H1 (cell line): Measurements from ENCODE around the gene GABRG3. TPM values are rescaled to one million over a fixed set of nuclear protein-coding genes. Genes with fewer than 3 reads are reported as not detected.

Experiments used
- CTCF ChIA-PET: fragments of 300-600 bp; sonication (Branson Sonifier 250); formaldehyde crosslinking; loops from one replicate; lab custom pipeline; 2021; ENCODE audit not compliant: partially characterized antibody; lab: Charles Lee
- POLR2A ChIA-PET: fragments of 300-600 bp; sonication (Branson Sonifier 250); formaldehyde crosslinking; loops from one replicate; lab custom pipeline; 2021; ENCODE audit warnings: inconsistent platforms; ENCODE audit not compliant: partially characterized antibody; lab: Charles Lee
- DNase-seq, 2 experiments: peaks; one replicate each; pipeline versions ENCODE4 v3.0.0 to v3.0.0-alpha.2; 2010 to 2022; ENCODE audit warnings: low spot score in 2 of 2, low read depth in 1 of 2, mixed read lengths in 1 of 2
- FAIRE-seq: peaks from 2 replicates; lab custom pipeline; 2011; peaks lifted over from hg19 to GRCh38; lab: Jason Lieb, UNC
- H2AFZ ChIP-seq: 2 replicates; pipeline ENCODE4 v1.8.1; 2012; ENCODE audit warnings: low read length, inconsistent platforms
- H2AK5ac ChIP-seq: 2 replicates; pipeline ENCODE4 v1.6.1; 2013; ENCODE audit warnings: low read depth, low read length
- H2BK120ac ChIP-seq: replicated peaks from 2 replicates; pipeline ENCODE3; 2013; ENCODE audit warnings: low read depth, low read length, inconsistent platforms
- H2BK12ac ChIP-seq: 2 replicates; pipeline ENCODE4 v1.6.1; 2013; ENCODE audit warnings: low read depth, low read length
- H2BK15ac ChIP-seq: 2 replicates; pipeline ENCODE4 v1.6.1; 2013; ENCODE audit warnings: low read length
- H2BK20ac ChIP-seq: 2 replicates; pipeline ENCODE4 v1.6.1; 2013; ENCODE audit warnings: low read length
- H2BK5ac ChIP-seq: 2 replicates; pipeline ENCODE4 v1.6.1; 2013; ENCODE audit warnings: low read depth, low read length
- H3K14ac ChIP-seq: 2 replicates; pipeline ENCODE4 v1.6.1; 2013; ENCODE audit warnings: inconsistent platforms; ENCODE audit not compliant: insufficient read length
- H3K18ac ChIP-seq: 2 replicates; pipeline ENCODE4 v1.6.1; 2013; ENCODE audit warnings: low read length; ENCODE audit errors: extremely low read depth
- H3K23ac ChIP-seq: 2 replicates; pipeline ENCODE4 v1.6.1; 2013; ENCODE audit warnings: inconsistent platforms; ENCODE audit not compliant: insufficient read length
- H3K23me2 ChIP-seq: 2 replicates; pipeline ENCODE4 v1.6.1; 2013; ENCODE audit warnings: low read depth, low read length
- H3K27ac ChIP-seq: 2 replicates; pipeline ENCODE4 v1.6.1; 2011; ENCODE audit warnings: low read depth, low read length, inconsistent platforms
- H3K27me3 ChIP-seq, 4 experiments: replicated peaks in 1 of 4; 1 replicate in 1 of 4; 2 replicates in 3 of 4; pipeline versions ENCODE4 v1.6.1 to v1.8.1; 2011 to 2013; ENCODE audit warnings: low read length in 3 of 4, mild to moderate bottlenecking in 3 of 4, inconsistent platforms in 2 of 4, mixed read lengths in 2 of 4, moderate library complexity in 1 of 4; ENCODE audit not compliant: control insufficient read depth in 3 of 4, insufficient read depth in 3 of 4; ENCODE audit errors: extremely low read depth in 1 of 4
- H3K36me3 ChIP-seq, 4 experiments: 2 replicates each; pipeline versions ENCODE4 v1.6.1 to v1.8.1; 2011 to 2013; ENCODE audit warnings: mild to moderate bottlenecking in 4 of 4, low read length in 3 of 4, moderate library complexity in 2 of 4, control low read depth in 1 of 4, inconsistent platforms in 1 of 4; ENCODE audit not compliant: insufficient read depth in 4 of 4, control insufficient read depth in 2 of 4
- H3K4ac ChIP-seq: replicated peaks from 2 replicates; pipeline ENCODE3; 2013; ENCODE audit warnings: low read length, low read depth, mixed read lengths, inconsistent platforms; ENCODE audit not compliant: insufficient read length
- H3K4me1 ChIP-seq, 4 experiments: replicated peaks in 1 of 4; 1 replicate in 1 of 4; 2 replicates in 3 of 4; pipeline versions ENCODE4 v1.6.1 to v1.8.1; 2011 to 2013; ENCODE audit warnings: low read length in 3 of 4, inconsistent platforms in 2 of 4, mixed read lengths in 1 of 4; ENCODE audit not compliant: insufficient read depth in 4 of 4, control insufficient read depth in 3 of 4
- H3K4me2 ChIP-seq, 2 experiments: 2 replicates each; pipeline versions ENCODE4 v1.6.1 to v1.8.1; 2011 to 2013; ENCODE audit warnings: low read depth in 2 of 2, low read length in 2 of 2, control low read depth in 1 of 2, inconsistent platforms in 1 of 2, mild to moderate bottlenecking in 1 of 2; ENCODE audit not compliant: insufficient read depth in 1 of 2
- H3K4me3 ChIP-seq, 4 experiments: fragments of 200-600, 300-600 bp in 1 of 4; sonication (generic), shearing (Covaris generic), sonication (Bioruptor Twin) in 1 of 4; 2 replicates each; pipeline versions ENCODE4 v1.5.1 to v1.8.1; 2011 to 2016; ENCODE audit warnings: low read length in 4 of 4, low read depth in 3 of 4, control low read depth in 2 of 4, inconsistent platforms in 2 of 4, mild to moderate bottlenecking in 2 of 4, mixed read lengths in 1 of 4, moderate library complexity in 1 of 4; ENCODE audit not compliant: insufficient read depth in 2 of 4; ENCODE audit errors: extremely low read depth in 1 of 4
- H3K56ac ChIP-seq: replicated peaks from 2 replicates; pipeline ENCODE3; 2013; ENCODE audit warnings: low read depth, mild to moderate bottlenecking, mixed read lengths, low read length, inconsistent platforms; ENCODE audit not compliant: insufficient read length
- H3K79me1 ChIP-seq: 2 replicates; pipeline ENCODE4 v1.6.1; 2013; ENCODE audit warnings: low read depth, low read length, control low read depth
- H3K79me2 ChIP-seq, 2 experiments: 2 replicates each; pipeline versions ENCODE4 v1.6.1 to v1.8.1; 2012 to 2013; ENCODE audit warnings: low read length in 2 of 2, mild to moderate bottlenecking in 2 of 2, inconsistent platforms in 1 of 2; ENCODE audit not compliant: insufficient read depth in 2 of 2, control insufficient read depth in 1 of 2
- H3K9ac ChIP-seq, 4 experiments: replicated peaks in 1 of 4; 1 replicate in 1 of 4; 2 replicates in 3 of 4; pipeline versions ENCODE4 v1.6.1 to v1.8.1; 2011 to 2013; ENCODE audit warnings: low read depth in 3 of 4, low read length in 3 of 4, control low read depth in 2 of 4, mild to moderate bottlenecking in 2 of 4, moderate library complexity in 2 of 4, inconsistent platforms in 1 of 4; ENCODE audit errors: extremely low read depth in 1 of 4
- H3K9me3 ChIP-seq, 2 experiments: 2 replicates each; pipeline versions ENCODE4 v1.6.1 to v1.8.1; 2012 to 2013; ENCODE audit warnings: mild to moderate bottlenecking in 2 of 2, moderate library complexity in 2 of 2, control low read depth in 1 of 2, inconsistent platforms in 1 of 2, low read depth in 1 of 2, low read length in 1 of 2, mixed read lengths in 1 of 2; ENCODE audit not compliant: insufficient read depth in 2 of 2
- H4K20me1 ChIP-seq, 2 experiments: replicated peaks in 1 of 2; 2 replicates each; pipeline versions ENCODE3 to v1.8.1; 2011 to 2013; ENCODE audit warnings: inconsistent platforms in 2 of 2, low read length in 2 of 2, mild to moderate bottlenecking in 1 of 2; ENCODE audit not compliant: insufficient read depth in 2 of 2, control insufficient read depth in 1 of 2
- H4K5ac ChIP-seq: 2 replicates; pipeline ENCODE4 v1.6.1; 2013; ENCODE audit warnings: low read length, low read depth, mixed read lengths, inconsistent platforms; ENCODE audit not compliant: insufficient read length
- H4K8ac ChIP-seq: 2 replicates; pipeline ENCODE4 v1.8.0; 2013; ENCODE audit warnings: mild to moderate bottlenecking, moderate library complexity, low read length, inconsistent platforms; ENCODE audit not compliant: insufficient read depth; ENCODE audit errors: extremely low read depth
- H4K91ac ChIP-seq: replicated peaks from 2 replicates; pipeline ENCODE3; 2013; ENCODE audit warnings: low read length, mixed read lengths, inconsistent platforms; ENCODE audit not compliant: insufficient read length
- BACH1 ChIP-seq: IDR thresholded peaks from 2 replicates; pipeline ENCODE4 v1.6.1; 2012; ENCODE audit warnings: low read length, improper control_type of control experiment
- BRCA1 ChIP-seq: IDR thresholded peaks from 2 replicates; pipeline ENCODE4 v1.6.1; 2012; ENCODE audit warnings: low read depth, low read length, improper control_type of control experiment
- CBX5 ChIP-seq: fragments of 300-800, 300-1000 bp; sonication (generic); IDR thresholded peaks from 2 replicates; pipeline ENCODE4 v1.7.1; 2016; ENCODE audit warnings: antibody characterized with exemption, low read length, low read depth
- CHD2 ChIP-seq: IDR thresholded peaks from 2 replicates; pipeline ENCODE4 v1.6.1; 2012; ENCODE audit warnings: low read length, improper control_type of control experiment
- CTBP2 ChIP-seq: IDR thresholded peaks from 2 replicates; pipeline ENCODE4 v1.7.0; 2011; ENCODE audit warnings: borderline replicate concordance, mild to moderate bottlenecking, moderate library complexity, mixed read lengths, low read length; ENCODE audit not compliant: insufficient read depth, insufficient read length
- E2F6 ChIP-seq: IDR thresholded peaks from 2 replicates; pipeline ENCODE4 v1.6.1; 2012; ENCODE audit warnings: inconsistent platforms
- EGR1 ChIP-seq: IDR thresholded peaks from 2 replicates; pipeline ENCODE4 v1.6.1; 2011; ENCODE audit warnings: low read depth, low read length, borderline replicate concordance
- HDAC6 ChIP-seq: IDR thresholded peaks from one replicate; pipeline ENCODE4 v1.7.1; 2012; ENCODE audit warnings: low read depth, mild to moderate bottlenecking, inconsistent platforms, low read length, moderate library complexity
- KDM5A ChIP-seq: fragments of 200-600 bp; IDR thresholded peaks from 2 replicates; pipeline ENCODE4 v1.7.1; 2012; ENCODE audit warnings: mild to moderate bottlenecking, low read length, inconsistent platforms, mixed read lengths
- POLR2A ChIP-seq, 2 experiments: IDR thresholded peaks; 1 replicate in 1 of 2; 2 replicates in 1 of 2; pipeline ENCODE4 v1.6.1; 2011; ENCODE audit warnings: low read depth in 2 of 2, low read length in 2 of 2, mild to moderate bottlenecking in 2 of 2; ENCODE audit errors: control extremely low read depth in 1 of 2
- SIN3A ChIP-seq, 2 experiments: IDR thresholded peaks in 1 of 2; conservative IDR thresholded peaks in 1 of 2; 2 replicates each; pipeline ENCODE4 v1.6.1; 2011 to 2012; ENCODE audit warnings: low read length in 2 of 2, improper control_type of control experiment in 1 of 2, low read depth in 1 of 2, mild to moderate bottlenecking in 1 of 2
- SIRT6 ChIP-seq: IDR thresholded peaks from one replicate; pipeline ENCODE4 v1.7.1; 2012; ENCODE audit warnings: low read length, inconsistent platforms
- SP1 ChIP-seq: IDR thresholded peaks from 2 replicates; pipeline ENCODE4 v1.6.1; 2011; ENCODE audit warnings: low read depth, low read length
- SP4 ChIP-seq: IDR thresholded peaks from 2 replicates; pipeline ENCODE4 v1.6.1; 2012; ENCODE audit warnings: low read length, inconsistent platforms
- TBP ChIP-seq: IDR thresholded peaks from 2 replicates; pipeline ENCODE4 v1.6.1; 2011; ENCODE audit warnings: low read depth, low read length, improper control_type of control experiment
- YY1 ChIP-seq: IDR thresholded peaks from 2 replicates; pipeline ENCODE4 v1.6.1; 2011; ENCODE audit warnings: low read depth, mild to moderate bottlenecking, low read length
- WGBS, 2 experiments: shearing (Covaris generic) in 1 of 2; methylation state at CpG; one replicate each; pipeline versions ENCODE4 v1.1.6 to v1.1.7; 2013 to 2015; ENCODE audit warnings: low lambda C conversion rate in 2 of 2, mixed read lengths in 2 of 2, inconsistent platforms in 1 of 2, low coverage in 1 of 2, missing lambda C conversion rate in 1 of 2; ENCODE audit not compliant: insufficient replicate concordance in 2 of 2, insufficient coverage in 1 of 2, insufficient read length in 1 of 2; ENCODE audit errors: extremely low coverage in 1 of 2, missing lambda C conversion rate in 1 of 2; 5-methylcytosine and 5-hydroxymethylcytosine counted together
- polyA plus RNA-seq, 7 experiments: library from polyadenylated mRNA; depleted of rRNA in 3 of 7; stranded (reverse) in 5 of 7; unstranded in 2 of 7; fragments of >200 nt in 5 of 7; fragments of 200-250 nt in 2 of 7; gene quantifications; 1 replicate in 5 of 7; 2 replicates in 1 of 7; 4 replicates in 1 of 7; pipeline versions ENCODE4 v1.2.1 to v1.2.3, GENCODE V29; 2011 to 2013; ENCODE audit warnings: missing spikeins in 2 of 7, mixed read lengths in 2 of 7
- total RNA-seq: library from RNA; stranded (reverse); fragmentation: NEBNext Ultra II Directional; extraction: Animal tissue kit (Norgen Biotek cat#: 25700); gene quantifications from 2 replicates; pipeline ENCODE4 v1.2.1, GENCODE V29; 2021

The GABRG3 gene
- total and polyA plus RNA-seq, 2 of the 8 experiments (the other 6 are each of a cell fraction or from before 2014, with no cell fraction given) = 0.17 to 0.80 TPM

DNA sequence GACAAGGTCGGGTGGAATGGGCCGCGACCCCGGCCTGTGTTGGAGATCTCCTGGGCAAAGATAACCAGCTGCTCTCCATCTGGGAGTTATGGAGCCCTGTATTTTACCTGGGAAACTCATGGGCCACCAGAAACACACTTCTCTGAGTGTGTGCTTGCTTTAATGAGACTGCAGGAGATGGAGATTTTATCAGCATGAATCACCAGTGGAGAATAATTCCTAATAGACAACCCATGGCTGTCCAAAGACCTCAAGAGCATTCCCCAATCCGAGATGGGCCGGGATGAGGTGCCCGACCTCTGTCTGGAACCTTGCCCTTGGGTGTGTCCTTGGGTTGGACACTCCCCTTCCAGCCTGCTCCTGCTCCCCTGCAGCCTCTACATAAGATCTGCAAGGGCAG is 389.3 kb downstream of the GABRG3 start:
- H3K23me2 ChIP-seq = peaks cover 2% of the 10 kb centered on the region; the same call in 1 of the 2 replicates
- DNase-seq (no peak), FAIRE-seq (no peak)
- H3K9ac ChIP-seq = no peak overlapping the region
- H2BK12ac ChIP-seq = no peak overlapping the region
- H3K9me3 ChIP-seq = no peaks in the 10 kb centered on the region
- H3K18ac ChIP-seq = no peak overlapping the region
- no peak overlapping the region for H3K4ac ChIP-seq
- no peaks in the 10 kb centered on the region for H3K79me2 ChIP-seq
- no peak overlapping the region for H2BK15ac ChIP-seq
- H3K36me3 ChIP-seq = no peaks in the 10 kb centered on the region
- no peak overlapping the region for H4K8ac ChIP-seq
- no peak overlapping the region for H4K5ac ChIP-seq
- CTCF ChIA-PET = interaction anchor here (0.6 to 3.3 kb wide), 9 partner anchors 19 to 473 kb away, joined by 3 to 27 read pairs (median 6); no protein-coding TSS in a partner anchor
- no peak overlapping the region for H3K4me3 ChIP-seq
- no peak overlapping the region for H3K4me2 ChIP-seq
- no peaks in the 10 kb centered on the region for H4K20me1 ChIP-seq
- H2AK5ac ChIP-seq = no peak overlapping the region
- H3K14ac ChIP-seq = no peak overlapping the region
- H2BK5ac ChIP-seq = no peak overlapping the region
- H3K23ac ChIP-seq = no peak overlapping the region
- no peaks in the 10 kb centered on the region for H3K79me1 ChIP-seq
- no peak overlapping the region for H3K27ac ChIP-seq
- no peak overlapping the region for H2AFZ ChIP-seq
- no peaks in the 10 kb centered on the region for H3K4me1 ChIP-seq
- H2BK120ac ChIP-seq = no peak overlapping the region
- 94% methylated on average over 7 of the region's 7 CpGs; no CpG with 5 or more reads in 1 of the 2 experiments for WGBS, 2 experiments
- H2BK20ac ChIP-seq = no peak overlapping the region
- H4K91ac ChIP-seq = no peak overlapping the region
- POLR2A ChIA-PET = no interaction called here
- no peaks in the 10 kb centered on the region for H3K27me3 ChIP-seq
- H3K56ac ChIP-seq = no peak overlapping the region
- TF ChIP-seq EGR1 = no peak
- no peak for TF ChIP-seq POLR2A (IDR thresholded peaks at IDR 0.05; ENCODE audit: control extremely low read depth in 1 of 2, low read depth in 2 of 2, low read length in 2 of 2)
- TF ChIP-seq CTBP2 = no peak
- no peak for TF ChIP-seq KDM5A
- no peak for TF ChIP-seq E2F6
- TF ChIP-seq CHD2 = no peak
- no peak for TF ChIP-seq SP4
- no peak for TF ChIP-seq YY1
- TF ChIP-seq TBP = no peak
- TF ChIP-seq SIRT6 = no peak
- TF ChIP-seq SIN3A (conservative IDR thresholded peaks at IDR 0.05 in 1 of 2, IDR thresholded peaks at IDR 0.05 in 1 of 2; ENCODE audit: low read depth in 1 of 2, low read length in 2 of 2) = no peak
- TF ChIP-seq BRCA1 = no peak
- no peak for TF ChIP-seq BACH1
- TF ChIP-seq SP1 = no peak
- no peak for TF ChIP-seq CBX5
- TF ChIP-seq HDAC6 = no peak
